Astrocyte (in vitro differentiated cells and primary cell): ENCODE measurements around the gene MDM2.

ENCODE experiments used
- CTCF ChIP-seq: IDR thresholded peaks from 2 replicates; pipeline ENCODE4 v1.5.1; 2011; ENCODE audit warnings: low read depth, mild to moderate bottlenecking, inconsistent platforms, low read length, moderate library complexity; ENCODE audit not compliant: insufficient read depth
- EZH2 ChIP-seq: IDR thresholded peaks from 2 replicates; pipeline ENCODE4 v1.6.1; 2012; ENCODE audit warnings: mild to moderate bottlenecking, low read length, inconsistent platforms; ENCODE audit not compliant: insufficient read depth

GRCh38 chr12:68785823-68786222 is 22.2 kb upstream of the MDM2 start:
- TF ChIP-seq CTCF: no peak
- no peak for TF ChIP-seq EZH2
